GM10266 (cell line): Measurements from ENCODE around the gene MRPS5.
"Not testable (repeated sequence)": the region's sequence is repeated elsewhere in the genome, so short reads cannot be mapped to it uniquely, and the experiment has no call there.

Experiments used
- DNase-seq: peaks from one replicate; pipeline ENCODE4 v3.0.0; 2012; ENCODE audit errors: extremely low spot score
- TF ChIP-seq, protein P1 (sequence below): IDR thresholded peaks from 2 replicates; pipeline ENCODE4 v1.5.1; 2012; ENCODE audit warnings: mild to moderate bottlenecking, low read depth; ENCODE audit not compliant: control insufficient read depth, insufficient read depth; ENCODE audit errors: missing control alignments

Gene MRPS5

DNA sequence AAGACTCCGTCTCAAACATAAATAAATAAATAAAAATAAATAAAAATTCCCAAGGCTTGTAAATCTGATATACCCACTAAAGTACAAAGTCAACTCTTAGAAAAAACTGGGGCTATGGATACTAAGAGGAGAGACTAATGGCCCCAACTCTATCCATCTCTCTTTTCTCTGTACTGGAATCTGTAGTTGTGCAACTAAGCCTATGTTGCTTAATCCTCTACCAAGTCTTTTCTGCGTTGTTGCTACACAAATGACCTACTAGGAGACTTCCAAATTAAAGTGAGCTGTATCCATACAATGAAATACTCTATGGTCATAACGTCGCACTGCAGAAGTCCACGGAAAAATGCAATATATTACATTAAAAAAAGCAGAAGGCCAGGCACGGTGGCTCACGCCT, 8.1 kb downstream of the MRPS5 start:
- TF ChIP-seq, protein P1, sequence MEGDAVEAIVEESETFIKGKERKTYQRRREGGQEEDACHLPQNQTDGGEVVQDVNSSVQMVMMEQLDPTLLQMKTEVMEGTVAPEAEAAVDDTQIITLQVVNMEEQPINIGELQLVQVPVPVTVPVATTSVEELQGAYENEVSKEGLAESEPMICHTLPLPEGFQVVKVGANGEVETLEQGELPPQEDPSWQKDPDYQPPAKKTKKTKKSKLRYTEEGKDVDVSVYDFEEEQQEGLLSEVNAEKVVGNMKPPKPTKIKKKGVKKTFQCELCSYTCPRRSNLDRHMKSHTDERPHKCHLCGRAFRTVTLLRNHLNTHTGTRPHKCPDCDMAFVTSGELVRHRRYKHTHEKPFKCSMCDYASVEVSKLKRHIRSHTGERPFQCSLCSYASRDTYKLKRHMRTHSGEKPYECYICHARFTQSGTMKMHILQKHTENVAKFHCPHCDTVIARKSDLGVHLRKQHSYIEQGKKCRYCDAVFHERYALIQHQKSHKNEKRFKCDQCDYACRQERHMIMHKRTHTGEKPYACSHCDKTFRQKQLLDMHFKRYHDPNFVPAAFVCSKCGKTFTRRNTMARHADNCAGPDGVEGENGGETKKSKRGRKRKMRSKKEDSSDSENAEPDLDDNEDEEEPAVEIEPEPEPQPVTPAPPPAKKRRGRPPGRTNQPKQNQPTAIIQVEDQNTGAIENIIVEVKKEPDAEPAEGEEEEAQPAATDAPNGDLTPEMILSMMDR = no peak
- no peak for DNase-seq

DNA sequence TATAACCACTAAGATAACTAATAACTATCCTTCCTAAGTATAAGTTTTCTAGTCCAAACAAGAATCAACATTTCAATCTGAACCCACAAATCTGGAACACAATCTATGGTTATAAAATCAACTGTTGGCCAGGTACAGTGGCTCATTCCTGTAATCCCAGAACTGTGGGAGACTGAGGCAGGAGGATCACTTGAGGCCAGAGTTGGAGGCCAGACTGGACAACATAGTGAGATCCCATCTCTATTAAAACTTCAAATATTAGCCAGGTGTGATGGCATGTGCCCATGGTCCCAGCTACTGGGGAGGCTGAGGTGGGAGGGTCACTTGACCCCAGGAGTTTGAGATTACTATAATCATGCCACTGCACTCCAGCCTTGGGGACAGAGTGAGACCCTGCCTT, 11.2 kb downstream of the MRPS5 start:
- TF ChIP-seq, protein P1 = no peak
- DNase-seq = no peak

DNA sequence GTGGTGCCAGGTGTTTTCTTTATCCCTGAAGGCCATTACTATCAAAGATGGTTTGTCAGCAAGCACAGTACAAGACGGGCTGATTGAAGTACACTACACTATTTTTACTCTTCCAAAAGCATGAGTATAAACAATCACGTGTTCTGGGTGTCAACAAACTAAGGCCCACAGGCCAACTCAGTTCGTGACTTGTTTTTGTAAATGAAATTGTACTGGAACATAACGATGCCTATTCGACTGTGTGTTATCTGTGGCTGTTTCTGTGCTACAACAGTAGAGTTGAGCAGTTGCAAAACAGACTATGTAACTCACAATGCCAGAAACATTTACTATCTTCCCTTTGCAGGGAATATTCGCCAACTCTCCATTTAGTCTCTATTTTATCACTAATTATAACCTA, 12.3 kb downstream of the MRPS5 start:
- TF ChIP-seq, protein P1 = no peak
- no peak for DNase-seq

DNA sequence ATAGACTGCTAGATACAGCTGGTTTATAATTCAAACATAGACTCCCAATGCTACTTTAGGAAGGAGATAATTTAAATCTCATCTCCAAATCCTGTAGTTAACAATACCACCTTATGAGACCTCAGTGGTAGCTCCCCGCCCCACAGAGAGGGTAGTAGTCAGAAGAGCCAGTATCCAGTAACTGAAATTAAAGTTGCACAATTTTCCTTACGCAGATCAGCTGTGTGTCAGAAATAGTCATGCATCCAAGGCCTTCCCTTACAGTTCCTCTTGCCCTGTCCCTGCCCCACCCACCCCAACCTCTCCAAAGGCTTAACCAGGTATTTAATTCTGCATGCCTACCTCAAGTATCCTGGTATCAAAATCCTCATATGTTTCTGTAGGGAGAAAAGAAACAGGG, 15.5 kb downstream of the MRPS5 start:
- DNase-seq = no peak
- TF ChIP-seq, protein P1 = no peak

DNA sequence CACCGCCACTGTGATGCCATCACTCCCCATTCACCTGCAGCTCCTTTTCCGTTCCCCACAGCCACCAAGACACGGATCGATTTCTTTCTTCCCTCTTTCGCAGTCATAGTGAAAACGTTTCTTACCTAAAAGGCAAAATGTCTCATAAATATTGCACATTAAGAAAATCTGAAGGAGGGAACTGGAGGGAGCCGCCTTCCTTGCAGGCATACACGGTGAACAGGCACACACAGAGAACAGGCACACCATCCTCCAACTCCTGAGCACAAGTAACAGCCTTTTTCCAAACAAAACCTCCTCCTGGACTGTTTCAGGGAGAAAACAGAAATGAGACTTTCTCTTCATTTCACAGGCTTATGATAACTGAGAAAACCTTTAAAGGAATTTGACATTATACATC, 17.0 kb downstream of the MRPS5 start:
- TF ChIP-seq, protein P1 = no peak
- DNase-seq = no peak

DNA sequence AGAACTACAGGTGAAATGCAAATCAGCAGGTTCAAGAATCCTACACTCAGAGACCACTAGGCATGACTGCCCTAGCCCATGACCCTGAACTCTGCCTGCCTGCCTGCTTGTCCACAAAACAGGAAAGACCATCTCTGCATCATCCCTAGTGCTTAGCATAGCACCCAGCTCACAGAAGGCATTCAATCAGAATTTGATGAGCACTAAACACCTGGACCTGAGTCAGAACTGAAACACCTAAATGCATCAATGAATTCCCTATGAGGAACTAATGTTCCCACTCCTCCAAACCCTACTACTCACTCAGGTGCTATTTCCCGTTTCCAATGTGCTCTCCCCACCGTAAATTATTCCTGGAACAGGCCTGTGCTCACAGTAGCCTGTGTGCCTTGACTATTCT, 21.7 kb downstream of the MRPS5 start:
- TF ChIP-seq, protein P1 = no peak
- DNase-seq = no peak

DNA sequence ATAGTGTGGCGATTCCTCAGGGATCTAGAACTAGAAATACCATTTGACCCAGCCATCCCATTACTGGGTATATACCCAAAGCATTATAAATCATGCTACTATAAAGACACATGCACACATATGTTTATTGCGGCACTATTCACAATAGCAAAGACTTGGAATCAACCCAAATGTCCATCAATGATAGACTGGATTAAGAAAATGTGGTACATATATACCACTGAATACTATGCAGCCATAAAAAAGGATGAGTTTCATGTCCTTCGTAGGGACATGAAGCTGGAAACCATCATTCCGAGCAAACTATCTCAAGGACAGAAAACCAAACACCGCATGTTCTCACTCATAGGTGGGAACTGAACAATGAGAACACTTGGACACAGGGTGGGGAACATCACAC, 23.3 kb downstream of the MRPS5 start:
- DNase-seq = not testable (repeated sequence)

DNA sequence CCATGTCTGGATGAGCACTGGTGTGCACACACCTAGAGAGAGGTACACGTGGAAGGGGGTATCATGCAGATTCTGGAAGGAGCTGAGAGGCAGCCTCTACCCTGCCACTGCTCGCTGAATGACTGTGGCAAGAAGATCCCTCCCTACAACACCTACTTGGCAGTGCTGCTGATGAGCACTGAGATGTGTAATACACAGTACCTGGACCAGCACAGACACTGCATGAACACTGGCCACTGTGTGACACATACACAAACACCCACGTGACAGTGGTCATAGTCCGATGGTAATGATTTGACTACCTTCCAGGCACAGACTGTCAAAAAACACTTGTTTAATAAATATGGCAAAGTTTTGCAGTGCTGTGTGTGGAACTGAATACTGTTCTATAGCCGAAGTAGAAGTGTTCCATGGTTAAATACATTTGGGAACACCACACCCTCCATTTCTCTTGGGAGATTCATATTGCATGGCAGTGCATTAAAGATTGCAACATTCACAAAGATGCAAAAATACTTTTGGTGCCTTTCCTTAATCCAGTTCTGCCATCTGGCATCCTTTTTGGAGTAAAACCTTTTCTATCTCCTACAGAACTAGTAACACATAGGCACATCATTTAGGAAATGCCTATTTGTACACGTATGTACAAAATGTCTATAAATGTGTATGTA, 29.6 kb downstream of the MRPS5 start:
- TF ChIP-seq, protein P1 = no peak
- no peak for DNase-seq
